PC-9 (cell line): ENCODE data around the gene NFASC.

Experiments used
- EZH2 ChIP-seq: fragments of 200-600 bp; sonication (generic); IDR thresholded peaks from 2 replicates; pipeline ENCODE4 v1.8.0; 2017; ENCODE audit warnings: antibody characterized with exemption, low read depth
- TF ChIP-seq, protein P1 (sequence below): fragments of 200-600 bp; sonication (generic); conservative IDR thresholded peaks from 2 replicates; pipeline ENCODE4 v1.6.1; 2017; ENCODE audit warnings: mixed run types, antibody characterized with exemption, mild to moderate bottlenecking, moderate library complexity

DNA sequence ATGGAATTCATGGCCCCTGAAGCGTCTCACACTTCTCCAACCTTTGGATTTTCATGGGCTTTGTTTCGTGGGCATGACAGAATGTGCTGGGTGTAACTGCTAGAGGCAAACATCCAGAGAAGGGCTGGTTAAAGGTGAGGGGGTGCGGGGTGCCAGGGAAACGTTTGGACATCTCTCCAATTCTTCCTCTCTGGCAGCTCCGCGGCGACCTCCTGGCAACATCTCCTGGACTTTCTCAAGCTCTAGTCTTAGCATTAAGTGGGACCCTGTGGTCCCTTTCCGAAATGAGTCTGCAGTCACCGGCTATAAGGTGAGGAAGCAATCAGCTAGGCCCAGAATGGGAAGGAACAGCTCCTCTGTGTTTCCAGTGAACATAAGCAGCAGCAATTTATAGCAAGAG is 201.6 kb downstream of the NFASC start:
- TF ChIP-seq, protein P1, sequence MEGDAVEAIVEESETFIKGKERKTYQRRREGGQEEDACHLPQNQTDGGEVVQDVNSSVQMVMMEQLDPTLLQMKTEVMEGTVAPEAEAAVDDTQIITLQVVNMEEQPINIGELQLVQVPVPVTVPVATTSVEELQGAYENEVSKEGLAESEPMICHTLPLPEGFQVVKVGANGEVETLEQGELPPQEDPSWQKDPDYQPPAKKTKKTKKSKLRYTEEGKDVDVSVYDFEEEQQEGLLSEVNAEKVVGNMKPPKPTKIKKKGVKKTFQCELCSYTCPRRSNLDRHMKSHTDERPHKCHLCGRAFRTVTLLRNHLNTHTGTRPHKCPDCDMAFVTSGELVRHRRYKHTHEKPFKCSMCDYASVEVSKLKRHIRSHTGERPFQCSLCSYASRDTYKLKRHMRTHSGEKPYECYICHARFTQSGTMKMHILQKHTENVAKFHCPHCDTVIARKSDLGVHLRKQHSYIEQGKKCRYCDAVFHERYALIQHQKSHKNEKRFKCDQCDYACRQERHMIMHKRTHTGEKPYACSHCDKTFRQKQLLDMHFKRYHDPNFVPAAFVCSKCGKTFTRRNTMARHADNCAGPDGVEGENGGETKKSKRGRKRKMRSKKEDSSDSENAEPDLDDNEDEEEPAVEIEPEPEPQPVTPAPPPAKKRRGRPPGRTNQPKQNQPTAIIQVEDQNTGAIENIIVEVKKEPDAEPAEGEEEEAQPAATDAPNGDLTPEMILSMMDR: no peak
- TF ChIP-seq EZH2: no peak
